HuH-7 (cell line): ENCODE results near the gene INKA1.

ENCODE experiments used
- DNase-seq: peaks from one replicate; pipeline ENCODE4 v3.0.0; 2011; ENCODE audit warnings: low spot score

INKA1 gene

DNA sequence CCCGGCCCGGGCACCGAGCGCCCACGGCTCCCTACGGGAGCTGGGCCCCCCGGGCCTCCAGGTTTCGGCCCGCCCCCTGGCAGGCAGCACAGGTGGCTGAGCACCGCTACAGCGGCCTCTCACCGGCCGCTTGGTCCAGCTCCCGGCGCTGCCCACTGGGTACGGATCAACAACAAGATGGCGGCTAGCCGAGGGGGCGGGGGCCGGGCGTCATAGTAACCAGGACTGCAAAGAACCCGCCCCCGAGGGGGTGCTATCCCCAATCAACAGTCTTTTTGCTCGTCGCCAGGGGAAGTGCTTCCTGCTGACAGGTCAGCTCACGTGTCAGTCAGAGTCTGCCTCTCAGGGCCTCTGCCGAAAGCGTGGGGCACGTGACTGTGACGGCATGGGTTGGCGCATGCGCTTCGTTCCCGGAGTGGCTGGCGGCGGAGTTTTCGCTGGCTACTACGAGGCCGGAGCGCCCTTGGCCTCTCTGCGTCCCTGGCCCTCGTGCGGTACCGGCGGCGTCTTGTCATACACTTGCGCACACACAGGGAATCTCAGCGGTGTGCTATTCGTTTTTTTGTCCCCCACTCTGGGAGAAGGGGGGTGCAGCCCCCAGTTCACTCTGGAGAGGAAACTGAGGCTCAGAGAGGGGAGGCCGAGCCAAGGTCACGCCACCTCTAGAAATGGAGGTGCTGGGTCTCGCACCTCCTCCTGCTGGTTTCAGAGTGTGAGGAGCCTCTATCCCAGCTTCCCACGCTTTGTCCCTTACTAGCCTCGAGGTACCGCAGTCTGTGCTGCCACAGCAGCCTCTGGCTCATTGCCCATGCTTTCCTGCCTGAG, 16.5 kb upstream of the INKA1 start, which contains the start of gene IP6K1:
Gene IP6K1 (minus strand): TSS at position 186 of the 825 bp plus-strand sequence. CDS start 38,502 bp downstream, outside the sequence.
- peak; percentile 99 for DNase-seq

DNA sequence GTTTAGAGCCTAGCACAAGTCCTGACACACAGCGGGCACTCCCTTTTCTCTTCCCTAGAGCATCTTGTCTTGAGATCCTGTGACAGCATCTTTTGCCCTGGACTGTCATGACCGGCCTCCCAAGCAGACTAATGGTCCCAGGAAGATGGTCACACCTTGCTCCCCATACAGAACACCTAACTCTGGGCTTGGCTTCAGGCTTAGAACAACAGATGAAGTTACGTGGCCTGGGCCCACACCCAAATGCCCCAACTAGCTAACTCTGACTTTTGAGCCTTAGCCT, 15.9 kb upstream of the INKA1 start:
- DNase-seq = no peak

DNA sequence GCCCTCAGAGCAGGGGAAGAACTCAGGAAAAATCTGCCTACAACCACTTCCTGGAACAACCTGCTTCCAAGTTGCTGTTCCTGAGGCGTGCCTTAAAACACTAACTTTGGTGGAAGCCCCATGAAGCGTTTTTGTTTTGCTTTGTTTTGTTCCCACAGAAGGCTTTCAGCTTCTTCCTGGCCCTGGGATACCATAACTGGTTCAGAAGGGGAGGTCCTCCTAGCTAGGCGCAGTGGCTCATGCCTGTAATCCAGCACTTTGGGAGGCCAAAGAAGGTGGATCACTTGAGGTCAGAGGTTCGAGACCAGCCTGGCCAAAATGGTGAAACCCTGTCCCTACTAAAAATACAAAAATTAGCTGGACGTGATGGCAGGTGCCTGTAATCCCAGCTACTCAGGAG, 15.5 kb upstream of the INKA1 start:
- no peak for DNase-seq

DNA sequence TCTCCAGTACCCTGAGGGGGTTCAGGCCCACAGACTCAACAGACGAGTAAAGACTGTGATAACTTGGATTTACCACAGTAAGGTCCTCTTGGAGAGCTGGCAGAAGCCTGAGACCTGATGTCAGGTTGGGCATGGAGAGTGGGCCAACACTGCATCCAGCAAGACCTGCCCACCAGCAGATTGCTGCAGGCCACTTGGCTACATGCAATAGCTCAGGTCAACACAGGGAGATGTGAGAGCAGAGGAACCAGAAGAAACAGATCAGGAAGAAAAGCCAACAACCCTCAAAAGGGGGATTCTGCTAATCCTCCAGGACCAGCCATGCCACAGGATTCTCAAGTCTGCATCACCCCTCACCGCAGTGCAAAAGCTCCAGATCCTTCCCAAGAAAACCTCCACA, 15.0 kb upstream of the INKA1 start:
- no peak for DNase-seq

DNA sequence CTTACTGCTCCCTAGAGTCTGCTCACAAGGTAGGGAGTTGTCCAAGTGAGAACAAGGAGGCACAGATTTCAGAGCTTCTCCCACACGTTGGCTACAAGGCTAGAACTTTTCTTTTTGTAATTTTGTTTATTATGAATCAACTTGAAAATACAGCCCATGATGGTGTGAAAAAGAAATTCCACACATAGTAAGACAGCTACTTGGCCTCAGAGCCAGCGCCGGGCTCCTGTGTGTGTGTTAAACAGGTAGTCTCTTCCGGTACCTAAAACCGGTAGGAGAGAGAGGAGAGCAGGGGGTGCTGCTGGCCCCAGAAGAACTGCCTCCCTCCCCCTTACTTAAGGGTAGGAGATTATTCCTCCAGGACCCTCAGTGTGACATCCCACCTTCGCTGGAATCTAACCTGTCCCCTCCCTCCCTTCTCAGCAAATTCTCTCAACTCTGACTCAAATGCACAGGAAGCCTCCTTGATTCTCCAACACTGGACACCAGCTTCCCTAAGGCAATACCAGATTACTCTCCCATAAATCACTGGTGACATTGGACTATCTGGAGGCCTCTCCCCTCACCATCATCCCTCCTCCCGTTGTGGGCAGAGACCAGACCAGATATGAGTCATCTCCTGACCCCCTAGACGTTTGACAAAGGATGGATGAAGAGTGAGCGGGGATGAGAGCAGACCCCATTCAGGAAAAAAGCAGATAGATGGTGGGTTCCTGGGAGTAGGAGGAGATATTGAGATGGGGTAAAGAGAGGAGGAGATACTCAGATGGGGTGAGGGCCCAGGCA, 12.2 kb upstream of the INKA1 start:
- DNase-seq = no peak

DNA sequence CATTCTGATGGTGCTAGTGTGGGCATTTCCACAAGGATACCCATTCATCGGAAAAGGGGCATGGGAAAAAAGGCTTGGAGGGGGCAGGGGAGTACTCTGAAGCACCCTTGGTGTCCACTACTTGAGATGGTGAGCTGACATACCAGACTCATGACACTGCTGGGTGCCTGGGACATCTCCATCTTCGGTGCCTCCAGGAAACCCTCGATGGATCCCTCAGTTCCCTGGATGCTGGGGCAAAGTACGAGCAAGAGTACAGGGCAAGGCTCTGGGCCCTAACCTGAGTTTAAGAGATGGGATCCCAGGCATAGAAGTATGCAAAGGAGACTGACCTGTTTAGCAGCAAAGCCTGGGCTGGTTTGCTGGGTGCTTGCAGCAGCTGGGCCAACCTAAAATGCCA, 11.5 kb upstream of the INKA1 start:
- no peak for DNase-seq

DNA sequence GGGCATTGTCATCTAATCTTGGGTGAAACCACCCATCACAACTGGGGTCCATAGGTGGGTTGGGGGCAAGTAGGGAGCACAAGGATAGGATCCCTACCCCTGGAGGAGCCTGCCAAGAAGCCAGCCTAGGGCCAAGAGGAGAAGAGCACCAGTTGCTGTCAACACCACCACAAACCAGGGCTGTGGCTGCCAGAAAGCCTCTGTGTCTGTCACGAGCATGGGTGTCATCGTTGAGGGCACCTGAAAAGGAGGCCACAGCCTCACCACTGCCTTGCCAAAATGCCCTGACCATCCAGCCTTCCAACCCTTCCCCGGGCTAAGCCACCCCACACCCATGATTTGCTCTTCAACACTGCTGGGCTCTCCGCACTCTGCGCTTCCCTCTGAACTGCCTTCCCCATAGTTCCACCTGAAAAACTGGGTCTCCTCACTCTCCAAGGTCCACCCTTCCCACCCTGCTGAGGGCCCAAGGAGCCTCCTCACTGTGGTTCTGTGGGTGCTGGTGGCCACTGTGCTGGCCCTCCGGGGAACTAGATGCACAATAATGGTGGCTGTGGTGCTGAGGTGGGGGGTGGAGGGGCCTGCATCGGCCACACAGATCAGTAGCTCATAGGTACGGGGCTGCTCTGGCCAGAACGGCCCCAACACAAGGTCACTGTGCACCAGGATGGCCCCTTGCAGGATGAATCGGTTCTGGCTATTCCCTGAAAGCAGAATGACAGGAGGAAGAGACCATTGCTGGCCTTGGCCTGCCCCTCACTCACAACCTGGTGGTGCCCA, 10.5 kb upstream of the INKA1 start:
- no peak for DNase-seq

DNA sequence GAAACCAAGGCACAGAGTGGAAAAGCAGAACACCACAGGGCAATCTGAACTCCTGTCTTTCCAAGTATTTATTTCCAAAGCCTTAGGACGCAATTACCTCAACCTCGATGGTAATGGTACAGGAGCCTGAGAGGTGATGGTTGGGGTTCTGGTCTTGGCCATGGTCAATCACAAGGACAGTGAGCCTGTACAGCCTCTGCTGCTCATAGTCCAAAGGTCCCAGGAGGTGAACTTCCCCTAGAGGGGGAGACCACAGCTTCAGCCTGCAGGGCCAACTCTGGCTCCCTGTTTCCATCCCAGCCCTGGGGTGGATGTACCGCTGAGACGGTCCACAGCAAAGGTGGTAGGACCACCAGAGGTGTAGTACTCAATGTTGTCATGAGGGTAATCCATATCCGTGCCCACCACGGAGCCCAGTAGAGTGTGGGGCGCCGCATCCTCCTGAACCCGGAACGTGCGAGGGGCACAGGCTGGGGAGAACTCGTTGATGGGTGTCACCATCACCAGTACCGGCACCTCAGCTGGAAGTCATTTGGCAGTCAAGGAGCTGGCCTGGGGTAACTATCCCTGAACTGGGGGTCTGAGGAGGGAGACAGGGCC, 9.5 kb upstream of the INKA1 start:
- DNase-seq = no peak

DNA sequence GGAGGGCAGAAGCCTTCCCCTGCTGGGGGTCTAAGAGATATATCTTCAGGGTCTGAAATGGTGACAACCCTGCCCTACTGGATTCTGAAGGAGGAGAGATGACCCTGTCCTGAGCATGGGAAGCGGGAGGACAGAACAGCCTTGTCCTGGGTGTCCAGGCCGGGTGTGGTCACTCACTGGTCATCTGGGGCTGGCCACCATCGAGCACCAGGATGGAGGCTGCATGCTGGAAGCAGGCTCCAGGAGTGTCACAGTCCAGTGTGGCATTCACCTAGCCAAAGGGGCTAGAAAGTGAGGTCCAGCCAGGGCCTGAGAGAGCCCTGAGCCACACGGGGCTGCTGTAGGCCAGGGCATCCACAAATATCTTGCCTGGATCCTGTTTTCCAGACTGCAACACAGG, 8.6 kb upstream of the INKA1 start:
- DNase-seq = no peak

DNA sequence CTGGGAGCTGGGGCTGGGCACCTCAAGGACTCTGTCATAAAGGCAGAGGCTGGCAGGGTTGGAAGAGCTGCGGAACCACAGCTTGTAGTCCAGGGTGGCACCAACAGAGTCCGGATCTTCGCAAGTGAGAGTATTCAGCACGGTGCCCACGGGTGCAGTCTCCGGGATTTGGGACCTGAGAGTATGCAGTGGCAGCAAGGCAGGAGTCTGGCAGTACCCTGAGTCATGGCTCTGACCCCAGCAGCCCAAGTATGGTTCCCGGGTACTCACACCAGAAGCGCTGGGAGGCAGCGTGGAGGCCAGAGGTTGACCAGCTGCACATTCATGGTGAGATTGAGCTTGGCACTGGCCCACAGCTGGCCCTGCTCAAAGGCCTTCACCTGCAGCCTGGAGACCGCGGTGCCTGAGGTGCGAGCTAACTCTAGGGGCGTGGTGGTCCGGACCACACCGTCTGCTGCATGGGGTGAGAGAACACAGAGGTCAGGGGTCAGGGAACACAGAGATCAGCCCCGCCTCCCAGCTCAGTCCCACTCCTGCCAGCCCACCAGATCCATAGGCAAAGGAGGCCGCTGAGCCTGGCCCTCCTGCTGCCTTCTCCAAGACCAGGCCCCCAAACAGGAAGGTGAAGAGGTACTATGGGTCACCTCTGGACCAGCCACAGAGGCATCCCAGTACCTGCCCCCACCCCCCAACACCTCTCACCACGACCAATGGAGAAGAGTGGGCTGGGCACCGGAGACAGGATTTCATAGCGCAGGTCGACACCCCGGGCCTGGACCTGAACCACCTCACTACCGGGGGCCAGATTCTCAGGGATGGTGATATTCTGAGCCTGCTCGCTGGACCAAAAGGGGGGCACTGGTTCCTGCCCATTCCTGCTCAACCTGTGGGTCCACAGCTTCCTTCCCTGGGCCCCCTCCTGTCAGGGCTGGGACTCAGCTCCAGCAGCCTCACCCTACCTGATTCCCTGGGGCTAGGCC, 7.8 kb upstream of the INKA1 start:
- DNase-seq = no peak

DNA sequence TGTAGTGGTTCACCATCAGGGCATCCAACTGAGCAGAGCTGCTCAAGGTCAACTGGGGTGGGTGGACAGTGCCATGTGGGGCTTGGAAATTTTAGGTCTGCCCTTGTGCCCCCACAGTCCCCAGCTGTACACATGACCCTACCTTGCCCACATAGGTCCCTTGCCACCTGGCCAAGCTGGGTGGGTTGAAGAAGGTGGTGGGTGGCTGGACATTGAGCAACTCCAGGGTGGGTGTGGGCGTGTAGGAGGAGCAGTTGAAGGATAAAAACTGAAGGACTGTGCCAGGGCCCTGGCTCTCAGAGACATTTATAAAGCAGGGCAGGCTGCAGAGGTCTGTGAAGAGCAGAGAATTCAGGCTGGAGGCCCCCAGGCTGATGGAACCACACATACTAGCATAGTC, 4.0 kb upstream of the INKA1 start:
- no peak for DNase-seq

DNA sequence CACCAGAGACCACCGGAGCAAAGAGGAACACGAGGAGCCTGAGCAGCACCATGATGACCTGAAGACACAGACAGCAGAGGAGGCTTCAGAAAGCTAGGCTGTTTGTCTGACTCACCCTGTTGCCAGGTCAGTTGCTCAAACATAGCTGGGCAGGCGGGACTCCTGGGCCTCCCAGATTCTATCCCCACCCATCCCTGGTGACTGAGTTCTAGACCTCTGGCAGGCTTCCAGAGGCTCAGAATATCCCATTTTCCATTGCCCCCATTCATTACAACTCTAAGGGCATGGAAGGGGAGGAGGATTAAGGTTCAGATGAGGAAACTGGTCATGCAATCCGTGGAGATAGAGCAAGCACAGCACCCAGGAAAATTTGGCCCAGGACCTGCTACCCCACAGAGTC, 3.3 kb upstream of the INKA1 start, which contains the start of gene CDHR4:
Gene CDHR4 (minus strand): TSS at position 113 of the 400 bp plus-strand sequence. CDS start 61 bp downstream, at position 52.
- DNase-seq = no peak

DNA sequence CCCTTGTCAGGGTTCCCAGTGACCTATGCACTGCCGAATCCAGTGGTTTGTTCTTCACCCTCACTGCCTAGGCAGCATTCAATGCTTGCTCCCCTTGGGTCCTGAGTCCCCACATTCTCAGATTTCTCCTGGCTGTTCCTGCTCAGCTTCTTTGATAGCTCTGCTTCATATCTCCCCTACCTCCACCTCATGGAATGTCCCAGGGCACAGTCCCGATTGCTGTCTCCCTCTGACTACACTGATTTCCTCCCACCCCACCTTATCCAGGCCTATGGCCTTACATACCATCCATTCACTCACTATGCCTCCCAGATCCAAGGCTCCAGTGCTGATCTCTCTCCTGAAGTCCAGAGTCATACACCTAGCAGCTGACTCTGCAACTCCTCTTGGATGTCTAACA, 1.9 kb upstream of the INKA1 start:
- no peak for DNase-seq

DNA sequence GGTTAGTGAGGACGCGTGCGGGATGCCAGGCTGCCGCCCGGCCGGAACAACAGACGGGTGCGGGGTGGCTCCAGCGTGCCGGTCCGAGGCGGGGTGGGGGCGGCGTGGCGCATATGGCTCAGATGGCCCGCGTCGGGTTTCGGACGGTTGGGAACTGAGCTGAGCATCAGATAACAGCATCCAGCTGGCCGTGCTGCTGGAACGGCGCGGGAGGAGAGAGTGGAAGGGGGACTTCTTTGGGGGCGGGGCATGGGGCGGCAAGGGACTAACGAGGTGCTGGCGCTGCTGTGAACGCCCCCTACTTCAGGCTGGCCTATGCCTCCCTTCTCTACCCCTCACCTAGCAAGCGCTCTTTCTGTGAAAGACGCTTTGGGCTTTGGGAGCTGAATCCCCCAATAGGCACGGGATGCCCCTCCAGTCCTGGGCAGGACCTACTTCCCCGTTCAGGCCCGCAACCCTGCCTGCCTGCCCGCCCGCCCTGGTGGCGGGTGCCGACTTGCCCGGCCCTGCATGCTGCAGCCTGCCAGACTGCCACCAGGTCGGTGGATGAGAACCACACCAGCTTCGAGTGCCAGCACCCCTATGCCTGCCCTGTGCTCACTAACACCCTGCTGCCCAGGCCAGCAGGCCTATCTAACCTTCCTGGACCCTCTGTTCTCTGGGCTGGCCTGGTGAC, 542 bp downstream of the INKA1 start:
- DNase-seq = no peak

DNA sequence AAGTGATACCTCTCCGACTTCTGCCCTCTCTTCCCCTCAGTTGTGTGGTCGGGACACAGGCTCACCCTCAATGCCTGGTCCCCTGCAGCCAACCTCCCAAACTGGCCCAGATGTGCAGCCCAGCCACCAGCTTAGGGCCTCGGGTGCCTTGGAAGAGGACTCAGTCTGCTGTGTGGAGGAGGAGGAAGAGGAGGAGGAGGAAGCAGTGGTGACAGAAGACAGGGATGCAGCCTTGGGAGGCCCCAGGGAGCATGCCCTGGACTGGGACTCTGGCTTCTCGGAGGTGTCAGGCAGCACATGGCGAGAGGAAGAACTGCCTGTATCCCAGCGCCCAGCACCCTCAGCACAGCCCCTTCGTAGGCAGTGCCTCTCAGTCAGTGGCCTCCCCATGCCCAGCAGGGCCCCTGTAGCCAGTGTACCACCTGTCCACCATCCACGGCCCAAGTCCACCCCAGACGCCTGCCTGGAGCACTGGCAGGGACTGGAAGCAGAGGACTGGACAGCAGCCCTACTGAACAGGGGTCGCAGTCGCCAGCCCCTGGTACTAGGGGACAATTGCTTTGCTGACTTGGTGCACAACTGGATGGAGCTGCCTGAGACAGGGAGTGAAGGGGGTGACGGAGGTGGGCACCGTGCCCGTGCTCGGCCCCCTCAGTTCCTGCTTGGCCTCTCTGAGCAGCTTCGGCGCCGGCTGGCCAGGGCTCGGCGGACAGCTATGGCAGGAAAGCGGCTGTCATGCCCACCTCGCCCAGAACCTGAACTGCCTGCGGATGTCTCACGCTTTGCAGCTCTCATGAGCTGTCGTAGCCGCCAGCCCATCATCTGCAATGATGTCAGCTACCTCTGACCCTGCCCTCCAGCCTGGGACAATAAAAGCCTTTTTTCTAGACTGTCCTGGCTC, 1.3 kb downstream of the INKA1 start:
- no peak for DNase-seq

DNA sequence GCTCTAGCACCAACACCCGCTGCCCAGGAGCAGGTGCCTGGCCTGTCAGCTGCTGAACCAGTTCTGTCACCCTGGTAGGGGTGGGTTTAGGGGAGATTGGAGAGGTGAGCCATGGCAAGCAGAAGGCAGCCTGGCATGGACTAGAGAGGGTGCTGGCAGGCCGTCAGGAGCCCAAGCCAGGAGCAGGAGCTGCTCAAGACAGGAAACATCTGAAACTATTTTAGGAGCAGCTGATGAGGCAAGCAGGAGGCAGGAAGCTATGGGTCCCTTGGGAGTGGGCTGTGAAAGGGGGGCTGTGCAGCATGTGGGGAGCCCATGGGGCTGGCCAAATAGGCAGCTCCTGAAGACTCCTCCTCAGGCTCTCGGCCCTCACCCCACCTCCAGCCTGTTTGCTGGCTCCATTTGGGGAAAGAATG, 2.3 kb downstream of the INKA1 start:
- DNase-seq = no peak

DNA sequence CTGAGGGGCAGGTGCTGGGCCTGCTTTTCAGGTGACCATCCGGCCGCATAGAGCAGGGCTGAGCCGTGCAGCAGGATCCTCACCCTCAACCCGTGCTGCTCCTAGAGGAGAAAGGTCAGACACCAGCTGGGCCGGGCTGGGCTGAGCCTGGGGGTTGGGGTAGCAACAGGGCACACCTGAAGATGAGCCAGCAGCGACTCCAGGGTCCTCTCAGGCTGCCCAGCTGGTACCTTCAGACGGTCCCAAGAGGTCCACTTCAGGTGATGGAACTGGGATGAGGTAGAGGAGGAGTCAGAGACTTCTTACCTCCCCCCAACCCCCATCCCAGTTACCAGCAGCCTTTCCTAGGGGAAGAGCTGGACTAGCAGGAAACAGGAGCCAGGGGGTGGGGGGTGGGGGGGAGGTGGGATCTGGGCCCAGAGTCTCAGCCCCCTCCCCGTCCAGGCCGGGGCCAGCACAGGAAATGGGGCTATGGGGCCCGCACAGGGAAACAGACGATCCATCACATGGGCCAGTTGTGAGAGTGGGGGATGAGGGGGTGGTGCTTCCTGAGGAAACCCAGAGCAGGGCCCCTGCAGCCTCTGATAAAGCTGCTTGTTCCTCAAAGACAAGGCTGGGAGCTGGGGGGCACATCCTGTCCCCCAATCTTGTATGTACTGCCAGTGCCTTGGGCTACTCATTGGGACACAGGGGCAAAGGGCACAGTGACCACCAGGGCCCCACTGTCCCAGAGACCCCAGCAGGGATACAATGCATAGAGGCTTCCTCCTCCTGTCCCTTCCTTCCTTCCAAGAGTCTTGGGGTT, 3.0 kb downstream of the INKA1 start:
- DNase-seq = no peak

DNA sequence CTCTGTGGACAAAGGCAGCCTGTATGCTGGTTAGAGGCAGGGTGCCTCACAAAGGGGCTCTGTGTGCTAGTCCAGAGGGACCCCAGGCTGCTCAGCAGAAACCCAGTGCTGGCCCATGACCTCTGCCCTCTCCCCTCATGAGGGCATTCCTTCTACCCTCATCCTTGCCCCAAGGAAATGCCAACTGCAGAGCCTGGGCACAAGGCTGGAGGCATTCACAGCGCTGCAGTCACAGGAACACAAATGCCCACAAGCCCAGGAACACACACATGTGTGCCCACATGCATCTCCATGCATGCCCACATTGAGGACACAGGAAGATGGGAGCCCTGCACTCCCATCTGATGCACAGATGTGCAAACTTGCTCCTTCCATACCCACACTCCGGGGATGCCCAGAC, 3.8 kb downstream of the INKA1 start:
- DNase-seq = no peak
